ENCODE results near the gene AK9.

- no peak for TF ChIP-seq CTCF (IDR thresholded peaks at IDR 0.05)
- no peak for TF ChIP-seq SIN3A (IDR thresholded peaks at IDR 0.05; ENCODE audit: borderline replicate concordance, insufficient read depth, low read depth, low read length)
- no peak for TF ChIP-seq POLR2AphosphoS5 (IDR thresholded peaks at IDR 0.05; ENCODE audit: low read depth, low read length)
- no peak for TF ChIP-seq REST (IDR thresholded peaks at IDR 0.05; ENCODE audit: insufficient read depth in 1 of 2, low read depth in 2 of 2, low read length in 1 of 2)
- TF ChIP-seq TCF7L2 (IDR thresholded peaks at IDR 0.05; ENCODE audit: low read depth, low read length) = no peak
Observed at GRCh38 chr6:109446072-109446471, 244.9 kb downstream of the AK9 start.
